OCI-LY7 (cell line): ENCODE measurements around the gene OR10D3. TPM values are rescaled to one million over a fixed set of nuclear protein-coding genes. Genes with fewer than 3 reads are reported as not detected.

Experiments
- BruUV-seq: library from RNA; stranded (reverse); fragments of 400-500 nt; replicated peaks from 2 replicates; lab custom pipeline; 2021; lab: Mats Ljungman, UMichigan
- CTCF ChIA-PET: fragments of 300-600 bp; sonication (Branson Sonifier 250); formaldehyde crosslinking; loops from one replicate; lab custom pipeline; 2022; ENCODE audit warnings: antibody characterized with exemption; ENCODE audit not compliant: unreplicated experiment; lab: Charles Lee
- POLR2A ChIA-PET: fragments of 300-600 bp; sonication (Branson Sonifier 250); formaldehyde crosslinking; loops from one replicate; lab custom pipeline; 2022; ENCODE audit warnings: antibody characterized with exemption; lab: Charles Lee
- DNase-seq: peaks from one replicate; pipeline ENCODE4 v3.0.0-alpha.2; 2015; ENCODE audit warnings: low spot score
- H2AFZ ChIP-seq: fragments of 200-600 bp; sonication (generic), shearing (Covaris generic); 2 replicates; pipeline ENCODE4 v1.6.1; 2014; ENCODE audit warnings: mild to moderate bottlenecking, antibody characterized with exemption, low read length, moderate library complexity
- H3K27ac ChIP-seq: fragments of 200-600 bp; sonication (generic); 2 replicates; pipeline ENCODE4 v1.5.1; 2014; ENCODE audit warnings: mixed run types, low read depth, mild to moderate bottlenecking, moderate library complexity, low read length, inconsistent platforms; ENCODE audit not compliant: poor library complexity, severe bottlenecking
- H3K36me3 ChIP-seq: fragments of 200-600 bp; sonication (generic); 2 replicates; pipeline ENCODE4 v1.6.1; 2014; ENCODE audit warnings: mild to moderate bottlenecking, antibody characterized with exemption, low read length, moderate library complexity, mixed read lengths; ENCODE audit not compliant: insufficient read depth
- H3K4me1 ChIP-seq: fragments of 200-600 bp; sonication (generic); 2 replicates; pipeline ENCODE4 v1.5.1; 2014; ENCODE audit warnings: mild to moderate bottlenecking, low read length; ENCODE audit not compliant: insufficient read depth, poor library complexity, severe bottlenecking
- H3K4me2 ChIP-seq: fragments of 200-600 bp; sonication (generic); 2 replicates; pipeline ENCODE4 v1.6.1; 2014; ENCODE audit warnings: mild to moderate bottlenecking, low read length
- H3K4me3 ChIP-seq: fragments of 200-600 bp; sonication (generic); 2 replicates; pipeline ENCODE4 v1.5.1; 2014; ENCODE audit warnings: mild to moderate bottlenecking, low read depth, low read length; ENCODE audit not compliant: poor library complexity, severe bottlenecking
- H3K79me2 ChIP-seq: fragments of 200-600 bp; sonication (generic); 2 replicates; pipeline ENCODE4 v1.6.1; 2016; ENCODE audit warnings: low read depth, mild to moderate bottlenecking, low read length, moderate library complexity, mixed read lengths; ENCODE audit not compliant: insufficient read depth
- H3K9me2 ChIP-seq: fragments of 200-600 bp; sonication (generic); 2 replicates; pipeline ENCODE4 v1.6.1; 2016; ENCODE audit warnings: mild to moderate bottlenecking, low read length, mixed read lengths; ENCODE audit not compliant: insufficient read depth
- H3K9me3 ChIP-seq: fragments of 200-600 bp; sonication (generic); 2 replicates; pipeline ENCODE4 v1.6.1; 2014; ENCODE audit warnings: mild to moderate bottlenecking, mixed run types, low read length, mixed read lengths
- H4K20me1 ChIP-seq: fragments of 200-600 bp; sonication (generic); 2 replicates; pipeline ENCODE4 v1.6.1; 2014; ENCODE audit warnings: mild to moderate bottlenecking, antibody characterized with exemption, low read length, moderate library complexity, mixed read lengths; ENCODE audit not compliant: insufficient read depth
- EZH2phosphoT487 ChIP-seq: fragments of 200-600 bp; sonication (generic); IDR thresholded peaks from 2 replicates; pipeline ENCODE4 v1.6.1; 2018; ENCODE audit warnings: low read depth, borderline replicate concordance, mild to moderate bottlenecking, mixed run types, antibody characterized with exemption, low read length, moderate library complexity, mixed read lengths
- intact Hi-C: fragments of 100-400 bp; cut with micrococcal nuclease; formaldehyde crosslinking; loops from one replicate; pipeline ENCODE4 v1.10.0; 2022; ENCODE audit not compliant: unreplicated experiment
- total RNA-seq, 2 experiments: library from RNA; depleted of rRNA in 1 of 2; stranded (reverse); fragments of >200 nt in 1 of 2; shearing (Covaris generic) in 1 of 2; gene quantifications; 2 replicates each; pipeline ENCODE4 v1.2.3, GENCODE V29; 2014 to 2022
- TF ChIP-seq, protein P1 (sequence below): fragments of 200-600 bp; sonication (generic); conservative IDR thresholded peaks from 2 replicates; pipeline ENCODE4 v1.5.1; 2014; ENCODE audit warnings: mild to moderate bottlenecking, antibody characterized with exemption, low read length, moderate library complexity, mixed read lengths

Gene OR10D3
- total RNA-seq, 2 experiments from 2014 or later: not detected

DNA sequence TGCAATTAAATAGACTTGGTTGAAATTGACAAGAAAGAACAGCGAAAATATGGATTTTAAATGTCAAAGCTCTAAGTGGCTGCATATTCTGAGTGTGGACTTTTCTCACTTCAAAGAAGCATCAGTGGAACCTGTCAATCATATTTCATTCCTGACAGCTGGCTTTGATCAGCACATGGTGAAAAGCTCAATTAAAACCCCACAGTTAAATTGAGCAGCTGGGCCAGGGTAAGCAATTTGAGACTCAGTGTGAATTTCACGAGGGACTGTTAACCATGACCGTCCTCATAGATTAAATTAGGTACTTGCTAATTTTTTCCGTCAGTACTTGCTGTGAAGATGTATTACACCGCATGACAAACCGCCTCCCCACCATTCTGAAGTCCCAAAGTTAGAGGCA lies 11.0 kb upstream of the OR10D3 start:
- no peak for TF ChIP-seq EZH2phosphoT487
- TF ChIP-seq, protein P1, sequence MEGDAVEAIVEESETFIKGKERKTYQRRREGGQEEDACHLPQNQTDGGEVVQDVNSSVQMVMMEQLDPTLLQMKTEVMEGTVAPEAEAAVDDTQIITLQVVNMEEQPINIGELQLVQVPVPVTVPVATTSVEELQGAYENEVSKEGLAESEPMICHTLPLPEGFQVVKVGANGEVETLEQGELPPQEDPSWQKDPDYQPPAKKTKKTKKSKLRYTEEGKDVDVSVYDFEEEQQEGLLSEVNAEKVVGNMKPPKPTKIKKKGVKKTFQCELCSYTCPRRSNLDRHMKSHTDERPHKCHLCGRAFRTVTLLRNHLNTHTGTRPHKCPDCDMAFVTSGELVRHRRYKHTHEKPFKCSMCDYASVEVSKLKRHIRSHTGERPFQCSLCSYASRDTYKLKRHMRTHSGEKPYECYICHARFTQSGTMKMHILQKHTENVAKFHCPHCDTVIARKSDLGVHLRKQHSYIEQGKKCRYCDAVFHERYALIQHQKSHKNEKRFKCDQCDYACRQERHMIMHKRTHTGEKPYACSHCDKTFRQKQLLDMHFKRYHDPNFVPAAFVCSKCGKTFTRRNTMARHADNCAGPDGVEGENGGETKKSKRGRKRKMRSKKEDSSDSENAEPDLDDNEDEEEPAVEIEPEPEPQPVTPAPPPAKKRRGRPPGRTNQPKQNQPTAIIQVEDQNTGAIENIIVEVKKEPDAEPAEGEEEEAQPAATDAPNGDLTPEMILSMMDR: no peak
- no TSS peak for BruUV-seq
- Histone ChIP-seq H3K36me3 (no peaks in the 10 kb centered on the region), H3K4me1 (no peaks in the 10 kb centered on the region), H3K27ac (no peak overlapping the region), H3K4me2 (no peak overlapping the region), H3K9me2 (no peaks in the 10 kb centered on the region), H3K79me2 (no peaks in the 10 kb centered on the region), H3K9me3 (no peaks in the 10 kb centered on the region), H2AFZ (no peak overlapping the region), H3K4me3 (no peak overlapping the region), H4K20me1 (no peaks in the 10 kb centered on the region; the same call in 1 of the 2 replicates)
- CTCF ChIA-PET: no interaction called here
- no peak for DNase-seq
- intact Hi-C loops: no loop called here
- POLR2A ChIA-PET: no interaction called here

DNA sequence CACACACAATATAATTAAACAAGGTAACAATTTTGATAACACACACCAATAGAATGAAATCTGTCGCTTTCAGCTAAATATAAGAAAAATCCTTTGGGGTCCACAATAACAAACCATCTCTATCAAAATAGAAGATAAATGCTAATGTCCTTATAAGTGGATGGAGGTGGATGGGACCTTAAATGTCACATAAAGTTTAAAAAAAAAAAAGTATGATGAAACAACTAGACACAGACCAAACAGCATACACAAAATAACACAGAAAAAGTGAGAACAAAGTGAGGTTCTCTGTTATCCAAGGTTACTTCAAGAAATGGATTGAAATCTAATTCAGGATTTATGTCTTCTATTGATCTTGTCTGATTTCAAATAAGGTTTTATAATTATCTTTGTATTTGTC lies 10.5 kb upstream of the OR10D3 start:
- Histone ChIP-seq H3K27ac (no peak overlapping the region), H3K4me1 (no peaks in the 10 kb centered on the region), H3K4me2 (no peak overlapping the region), H3K9me2 (no peaks in the 10 kb centered on the region), H3K4me3 (no peak overlapping the region), H3K9me3 (no peaks in the 10 kb centered on the region), H3K79me2 (no peaks in the 10 kb centered on the region), H3K36me3 (no peaks in the 10 kb centered on the region), H2AFZ (no peak overlapping the region), H4K20me1 (no peaks in the 10 kb centered on the region; the same call in 1 of the 2 replicates)
- BruUV-seq: no TSS peak
- POLR2A ChIA-PET: no interaction called here
- no peak for DNase-seq
- no peak for TF ChIP-seq EZH2phosphoT487
- TF ChIP-seq, protein P1: no peak
- intact Hi-C loops: no loop called here
- CTCF ChIA-PET: no interaction called here

DNA sequence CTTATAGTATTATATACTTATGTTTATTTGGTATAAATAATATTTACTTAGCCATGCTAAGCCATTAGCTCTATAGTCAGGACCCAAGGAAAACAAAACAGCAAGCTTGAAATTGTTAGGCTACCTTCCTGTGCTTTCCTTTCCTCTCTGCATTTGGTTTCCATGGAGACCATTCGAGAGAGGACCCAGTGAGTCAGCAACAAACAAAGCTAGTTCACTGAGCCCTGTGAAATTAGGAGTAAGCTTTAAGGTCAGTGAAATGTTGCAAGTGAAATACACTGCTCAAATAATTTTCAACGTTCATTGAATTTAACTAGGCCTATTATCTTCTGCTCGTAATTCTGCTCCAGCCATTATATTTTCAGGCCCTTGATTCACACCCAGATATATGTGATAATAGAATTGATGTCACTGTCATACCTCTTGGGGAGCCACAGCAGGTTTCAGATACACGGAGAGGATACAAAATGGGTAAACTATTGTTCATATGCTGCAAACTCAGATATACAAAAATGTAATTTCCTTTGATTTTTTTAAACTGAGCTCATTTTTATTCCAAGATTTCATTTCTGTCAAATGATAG lies 9.1 kb upstream of the OR10D3 start:
- H3K4me2 ChIP-seq: no peak overlapping the region
- H3K4me3 ChIP-seq: no peak overlapping the region
- CTCF ChIA-PET: no interaction called here
- POLR2A ChIA-PET: interaction anchor here (0.6 to 1.1 kb wide), 3 partner anchors 18 to 259 kb away, joined by 3 read pairs; no protein-coding TSS in a partner anchor
- no peaks in the 10 kb centered on the region for H3K79me2 ChIP-seq
- TF ChIP-seq EZH2phosphoT487: no peak
- TF ChIP-seq, protein P1: no peak
- H3K4me1 ChIP-seq: no peaks in the 10 kb centered on the region
- H4K20me1 ChIP-seq: no peaks in the 10 kb centered on the region; the same call in 1 of the 2 replicates
- H3K9me2 ChIP-seq: no peaks in the 10 kb centered on the region
- intact Hi-C loops: no loop called here
- H3K36me3 ChIP-seq: no peaks in the 10 kb centered on the region
- H3K27ac ChIP-seq: no peak overlapping the region
- H2AFZ ChIP-seq: no peak overlapping the region
- no TSS peak for BruUV-seq
- H3K9me3 ChIP-seq: no peaks in the 10 kb centered on the region
- no peak for DNase-seq
